Activated T-cell treated with anti-CD3 and anti-CD28 coated beads, Interleukin-2, amount 50 U/mL, for 48 hours (primary cell): ENCODE data around the gene MTPN.

ENCODE experiments used
- DNase-seq, 2 experiments: peaks; one replicate each; pipeline ENCODE4 v3.0.0-alpha.2; 2020

Gene MTPN, protein sequence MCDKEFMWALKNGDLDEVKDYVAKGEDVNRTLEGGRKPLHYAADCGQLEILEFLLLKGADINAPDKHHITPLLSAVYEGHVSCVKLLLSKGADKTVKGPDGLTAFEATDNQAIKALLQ

DNA sequence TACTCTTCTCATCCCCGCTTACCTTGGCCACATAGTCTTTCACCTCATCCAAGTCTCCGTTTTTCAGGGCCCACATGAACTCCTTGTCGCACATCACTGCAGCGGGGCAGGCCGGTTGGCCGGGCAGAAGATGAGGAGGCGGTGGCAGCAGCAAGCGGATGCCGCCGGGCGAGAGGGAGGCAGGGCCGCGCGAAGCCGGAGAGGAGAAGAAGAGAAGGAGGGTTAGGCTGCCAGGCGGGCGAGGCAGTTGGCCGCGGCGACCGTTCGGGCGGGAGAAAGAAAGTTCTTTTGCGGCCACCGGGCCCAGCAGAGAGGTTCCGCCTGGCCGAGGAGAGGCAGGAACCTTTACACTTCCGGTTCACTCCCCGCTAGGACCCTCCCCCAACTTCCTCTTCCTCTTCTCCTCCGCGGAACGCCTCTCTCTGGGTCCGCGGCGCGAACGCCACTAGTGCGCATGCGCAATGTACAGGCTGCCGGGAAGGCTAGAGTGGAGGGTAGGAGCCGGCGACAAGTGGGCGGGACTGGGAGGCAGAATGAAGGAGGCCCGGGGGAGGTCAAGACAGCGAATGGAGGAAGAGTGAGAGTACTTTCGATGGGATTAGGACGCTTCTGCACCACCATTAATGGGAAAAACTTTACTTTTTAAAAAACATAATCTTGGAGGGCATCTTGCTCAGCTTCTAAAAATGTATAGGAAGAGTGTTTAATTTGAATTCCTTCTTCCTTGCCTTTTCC lies at the start of gene MTPN:
Gene MTPN (minus strand): TSS at position 353 of the 735 bp plus-strand sequence. CDS start 259 bp downstream, at position 94.
- DNase-seq: peak; percentile 98

DNA sequence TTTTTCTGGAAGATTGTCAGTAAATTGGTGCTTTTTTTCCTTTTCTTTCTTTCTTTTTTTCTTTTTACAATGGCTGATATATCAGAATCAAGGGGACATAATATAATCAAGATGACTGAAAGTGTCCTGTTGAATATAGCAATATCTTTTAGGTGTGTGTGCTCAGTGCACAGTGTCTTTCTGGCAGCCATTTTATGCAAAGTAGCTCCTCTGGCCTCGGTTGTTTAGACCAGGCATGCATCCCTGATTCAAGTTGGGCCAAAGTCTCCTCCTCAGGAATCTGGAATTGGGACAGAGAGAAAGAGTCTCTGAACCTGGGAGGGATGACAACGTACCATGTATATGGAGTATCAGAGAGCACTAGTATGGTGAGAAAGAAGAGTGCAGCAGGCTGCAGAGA lies 49.0 kb upstream of the MTPN start:
- DNase-seq: no peak

DNA sequence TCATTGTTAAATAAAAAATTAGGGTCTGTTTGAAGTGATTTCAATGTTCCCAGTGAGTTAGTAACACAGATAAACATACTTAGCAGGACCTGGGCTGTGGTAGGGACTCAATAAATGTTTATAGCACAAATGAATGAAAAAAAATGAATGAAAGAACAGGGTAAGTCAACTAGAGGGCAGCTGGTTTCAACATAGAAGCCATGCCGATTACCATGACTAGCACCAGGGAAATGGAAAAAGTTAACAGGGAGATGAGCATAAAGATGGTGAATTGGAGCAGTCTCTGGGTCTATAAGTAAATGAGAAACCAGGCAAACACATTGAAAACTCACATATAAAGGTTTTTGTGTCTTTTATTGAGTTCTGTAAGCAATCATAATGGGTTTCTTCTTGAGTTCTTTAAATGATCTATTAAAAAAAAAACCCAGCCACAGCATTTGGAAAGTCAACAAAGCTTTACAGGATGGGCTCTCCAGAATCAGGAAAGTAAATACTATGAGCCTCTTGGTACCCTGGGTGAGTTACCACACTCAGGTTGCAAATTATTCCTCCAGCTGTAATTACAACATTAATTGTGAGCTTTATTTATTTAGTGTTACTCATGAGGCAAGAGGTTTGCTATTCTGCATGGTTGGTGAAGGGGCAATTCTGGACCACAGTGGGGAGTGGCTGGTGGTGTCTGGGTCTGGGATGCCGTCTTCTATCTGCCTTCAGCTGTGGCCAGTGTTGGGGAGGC lies 46.1 kb upstream of the MTPN start:
- DNase-seq: no peak

DNA sequence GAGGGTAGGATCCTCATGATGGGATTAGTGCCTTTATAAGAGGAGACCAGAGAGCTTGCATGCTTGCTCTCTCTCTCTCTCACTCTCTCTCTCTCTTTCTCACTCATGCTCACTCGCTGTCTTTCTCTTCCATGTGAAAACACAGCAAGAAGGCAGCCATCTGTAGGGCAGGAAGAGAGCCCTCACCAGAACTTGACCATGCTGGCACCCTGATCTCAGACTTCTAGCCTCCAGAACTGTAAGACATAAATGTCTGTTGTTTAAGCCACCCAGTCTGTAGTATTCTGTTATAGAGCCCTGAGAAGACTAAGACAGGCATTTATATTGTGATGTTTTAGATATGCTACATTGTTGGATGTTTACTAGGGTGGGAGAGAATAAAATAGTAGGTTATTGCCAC lies 43.4 kb upstream of the MTPN start:
- DNase-seq: no peak

DNA sequence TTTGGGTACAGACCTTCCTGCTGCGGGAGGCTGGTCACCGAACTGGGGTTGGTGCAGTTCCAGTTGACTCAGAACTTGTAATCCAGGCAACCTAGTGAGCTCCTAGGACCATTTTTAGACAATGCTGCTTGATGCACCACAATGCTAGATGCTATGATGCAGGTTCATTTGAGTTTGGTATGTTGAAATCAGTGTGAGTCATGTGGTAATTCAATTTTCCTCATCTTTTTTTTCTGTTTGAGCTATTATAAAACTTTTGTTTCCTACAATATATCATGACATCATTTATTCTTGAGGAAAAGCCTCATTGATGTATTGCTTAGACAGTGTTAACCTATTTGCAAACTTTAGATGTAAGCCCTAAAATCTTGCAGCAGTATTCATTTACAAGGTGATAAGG lies 40.9 kb upstream of the MTPN start:
- no peak for DNase-seq

DNA sequence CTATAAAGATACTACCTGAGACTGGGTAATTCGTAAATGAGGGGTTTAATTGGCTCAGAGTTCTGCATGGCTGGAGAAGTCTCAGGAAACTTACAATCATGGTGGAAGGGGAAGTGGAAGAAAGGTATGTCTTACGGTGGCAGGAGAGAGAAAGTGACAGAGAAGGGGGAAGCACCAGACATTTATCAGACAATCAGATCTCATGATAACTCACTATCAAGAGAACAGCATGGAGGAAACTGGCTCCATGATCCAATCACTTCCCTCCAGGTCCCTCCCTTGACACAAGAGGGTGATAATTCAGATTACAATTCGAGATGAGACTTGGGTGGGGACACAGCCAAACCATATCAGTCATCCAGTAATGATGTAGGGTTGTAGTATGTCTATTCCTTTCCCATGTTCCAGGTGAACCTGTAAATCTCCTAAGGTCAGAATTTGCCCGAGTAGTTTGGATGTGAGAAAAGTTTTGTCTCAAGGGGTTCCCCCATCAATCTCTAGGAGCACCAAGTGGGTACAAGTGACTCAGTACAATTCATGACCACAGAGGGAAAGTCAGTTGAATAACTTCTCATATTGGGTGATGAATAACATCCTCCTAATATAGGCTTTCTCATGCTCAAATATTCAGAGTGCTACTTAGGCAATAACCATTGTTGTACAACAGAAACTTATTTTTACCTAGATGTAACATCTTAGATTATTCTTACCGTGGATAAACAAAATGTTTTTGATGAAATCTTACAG lies 39.7 kb upstream of the MTPN start:
- DNase-seq: peak; percentile 29 to 31

DNA sequence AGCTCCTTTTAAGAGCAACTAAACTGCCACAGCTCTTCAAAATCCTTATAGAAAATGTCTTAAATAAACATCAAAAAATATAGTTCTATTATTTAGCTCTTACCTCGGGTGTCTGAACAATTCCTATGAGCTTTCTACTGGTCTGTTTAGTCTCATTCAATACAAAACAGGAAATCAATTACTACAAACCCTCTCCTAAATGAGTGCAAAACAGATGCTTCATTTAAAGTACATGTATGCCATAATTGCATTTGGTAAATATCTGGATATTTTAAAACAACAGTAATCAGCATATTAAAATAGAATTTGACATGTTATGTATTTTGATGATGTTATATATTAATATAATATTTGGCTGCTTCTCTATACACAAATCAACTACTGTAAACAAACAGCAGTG lies 38.5 kb upstream of the MTPN start:
- DNase-seq: no peak

DNA sequence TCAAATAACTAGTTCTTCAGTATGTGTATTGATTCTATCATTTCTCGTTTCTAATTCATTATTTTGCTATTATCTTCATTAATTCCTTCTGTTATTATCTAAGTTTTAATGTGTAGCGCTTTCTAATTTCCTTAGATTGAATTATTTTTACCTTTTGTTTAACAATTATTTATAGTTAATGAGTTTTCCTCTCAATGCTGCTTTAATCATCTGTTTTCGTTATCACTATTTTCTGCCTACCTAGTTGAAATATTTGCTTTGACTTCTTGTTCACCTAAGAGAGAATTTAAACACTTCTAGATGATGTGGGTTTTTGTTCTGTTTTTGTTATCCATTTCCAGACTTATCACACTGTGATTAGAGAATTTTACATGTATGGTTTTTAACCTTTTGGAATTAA lies 37.5 kb upstream of the MTPN start:
- no peak for DNase-seq

DNA sequence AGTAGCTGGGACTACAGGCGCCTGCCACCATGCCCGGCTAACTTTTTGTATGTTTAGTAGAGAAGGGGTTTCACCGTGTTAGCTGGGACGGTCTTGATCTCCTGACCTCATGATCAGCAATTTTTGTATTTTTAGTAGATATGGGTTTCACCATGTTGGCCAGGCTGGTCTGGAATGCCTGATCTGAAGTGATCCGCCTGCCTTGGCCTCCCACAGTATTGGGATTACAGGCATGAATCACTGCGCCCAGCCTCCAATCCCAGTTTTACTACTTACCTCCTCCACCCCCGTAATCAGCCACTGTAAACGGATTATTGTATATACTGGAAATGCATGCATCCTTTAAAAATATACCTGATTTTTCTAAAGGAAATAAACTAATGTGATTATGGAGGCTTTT lies 35.1 kb upstream of the MTPN start:
- DNase-seq: no peak

DNA sequence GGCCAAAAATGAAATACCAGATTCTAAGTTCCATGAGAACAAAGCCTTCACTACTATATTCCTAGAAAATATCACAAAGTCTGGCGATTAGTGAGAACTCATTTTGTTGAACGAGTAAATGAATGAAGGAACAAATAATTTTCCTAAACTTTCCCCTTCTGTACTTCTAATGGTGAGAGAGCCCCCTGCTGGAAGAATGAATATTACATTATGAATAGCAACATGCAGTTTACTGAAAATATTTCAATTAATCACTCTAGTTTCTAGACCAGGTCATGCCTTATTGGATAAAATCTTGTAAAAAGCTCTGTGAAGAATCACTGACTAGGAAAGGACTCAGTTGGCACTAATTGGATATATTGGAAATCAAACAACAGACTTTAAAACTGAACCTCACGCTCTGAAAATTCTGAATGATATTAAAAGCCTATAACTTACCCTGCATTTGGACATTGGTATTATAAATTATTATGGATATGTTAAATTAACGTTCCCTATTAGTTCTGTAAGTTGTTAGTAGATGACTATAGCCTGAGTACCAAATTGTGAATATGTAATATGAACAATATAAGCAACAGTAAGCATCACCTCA lies 32.4 kb upstream of the MTPN start:
- no peak for DNase-seq

DNA sequence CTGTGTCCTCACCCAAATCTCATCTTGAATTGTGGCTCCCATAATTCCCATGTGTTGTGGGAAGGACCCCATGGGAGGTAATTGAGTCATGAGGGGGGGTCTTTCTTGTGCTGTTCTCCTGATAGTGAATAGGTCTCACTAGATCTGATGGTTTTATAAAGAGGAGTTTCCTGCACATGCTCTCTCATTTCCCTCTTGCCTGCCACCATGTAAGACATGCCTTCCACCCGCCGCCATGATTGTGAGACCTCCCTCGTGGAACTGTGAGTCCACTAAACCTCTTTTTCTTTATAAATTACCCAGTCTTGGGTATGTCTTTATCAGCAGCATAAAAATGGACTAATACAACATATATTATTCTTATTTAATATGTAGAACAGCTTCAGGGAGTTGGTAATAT lies 29.0 kb upstream of the MTPN start:
- no peak for DNase-seq

DNA sequence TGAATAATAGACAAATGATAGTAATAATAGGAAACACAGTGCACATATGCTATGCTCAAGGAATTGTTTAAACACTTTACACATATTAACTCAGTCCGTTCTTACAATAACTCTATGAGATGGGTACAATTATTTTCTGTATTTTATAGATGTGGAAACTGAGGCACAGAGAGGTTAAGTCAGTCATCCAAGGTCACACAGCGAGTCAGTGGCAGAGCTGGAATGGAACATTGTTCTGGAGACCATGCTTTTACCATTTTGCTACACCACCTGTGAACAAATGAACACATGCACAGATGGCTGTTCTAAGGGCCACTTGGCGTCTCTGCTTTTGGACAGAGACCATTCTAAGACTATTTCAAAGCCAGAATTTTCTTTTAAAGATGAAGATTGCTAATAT lies 26.9 kb upstream of the MTPN start:
- DNase-seq: no peak

DNA sequence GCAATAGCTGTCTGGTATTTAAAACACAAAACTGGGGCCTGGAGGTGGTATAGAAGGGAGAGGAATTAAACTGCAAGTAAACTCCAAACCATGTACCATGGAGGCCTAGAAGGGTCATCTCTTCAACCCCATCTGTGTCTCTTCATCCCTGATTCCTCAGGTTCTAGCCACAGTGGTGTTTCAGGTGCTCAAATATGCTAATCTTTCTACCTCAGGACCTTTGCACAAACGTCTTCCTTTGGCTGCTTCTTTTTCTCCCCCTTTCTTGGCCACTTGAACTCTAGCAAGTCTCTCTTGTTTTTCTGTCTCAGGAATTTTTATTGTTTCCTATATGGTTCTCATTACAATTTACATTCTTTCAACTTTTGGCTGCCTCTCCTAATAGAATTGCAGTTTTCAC lies 25.6 kb upstream of the MTPN start:
- DNase-seq: no peak

DNA sequence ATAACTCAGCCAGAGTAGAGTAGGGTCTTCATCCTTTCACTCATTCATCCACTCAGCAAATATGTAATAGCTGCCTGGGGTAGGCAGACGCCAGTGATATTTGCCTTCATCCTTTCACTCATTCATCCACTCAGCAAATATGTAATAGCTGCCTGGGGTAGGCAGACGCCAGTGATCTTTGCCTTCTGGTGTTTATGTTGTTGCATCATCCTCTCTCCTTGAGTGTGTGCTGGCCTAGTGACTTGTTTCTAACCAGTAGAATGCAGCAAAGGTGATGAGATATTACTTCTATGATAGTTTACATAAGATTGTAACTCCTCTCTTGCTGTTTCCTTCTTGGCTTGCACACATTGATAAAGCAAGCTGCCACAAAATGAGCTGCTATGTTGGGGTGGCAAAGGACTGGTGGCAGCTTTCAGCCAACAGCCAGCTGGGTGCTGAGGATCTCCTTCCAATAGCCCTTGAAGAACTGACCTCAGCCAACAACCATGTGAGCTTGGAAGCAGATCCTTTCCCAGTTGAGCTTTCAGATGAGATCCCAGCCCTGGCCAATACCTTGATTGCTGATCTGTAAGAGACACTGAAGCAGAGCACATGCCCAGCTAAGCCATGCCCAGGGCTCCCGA lies 23.2 kb upstream of the MTPN start:
- no peak for DNase-seq

DNA sequence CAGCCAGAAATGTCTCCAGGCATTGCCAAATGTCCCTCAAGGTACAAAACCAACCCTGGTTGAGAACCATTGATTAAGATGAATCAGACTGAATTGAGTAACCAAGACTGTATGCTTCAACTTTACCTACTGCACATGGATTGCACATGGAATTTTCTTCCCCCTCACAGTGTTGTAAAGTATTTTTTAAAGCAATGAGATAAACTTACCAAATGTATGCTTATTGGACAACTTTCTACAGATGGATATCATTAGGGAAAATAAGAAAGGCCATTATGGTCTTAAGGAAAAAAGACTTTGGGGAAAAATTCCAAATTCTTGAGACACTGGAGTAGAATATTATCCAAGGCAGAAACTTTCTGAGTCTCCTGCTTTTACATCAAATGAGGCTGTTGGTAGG lies 20.9 kb upstream of the MTPN start:
- DNase-seq: no peak

DNA sequence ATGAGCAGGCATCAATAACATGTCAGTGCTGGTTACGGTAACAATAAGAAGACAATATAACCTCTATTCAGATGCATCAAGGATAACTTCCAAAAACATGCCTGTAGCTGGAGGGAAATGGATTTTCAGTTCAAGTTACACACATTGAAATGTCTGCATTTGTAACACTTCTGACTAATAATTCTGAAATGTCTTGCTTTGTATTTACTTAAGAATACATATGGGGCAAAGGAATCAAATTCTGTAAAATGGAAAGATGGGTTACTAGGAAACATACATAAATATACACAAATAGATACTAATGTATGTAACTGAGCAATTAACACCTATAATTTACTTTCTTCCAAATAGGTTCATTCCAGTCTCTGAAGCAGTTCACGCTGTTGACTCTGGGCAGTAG lies 18.6 kb upstream of the MTPN start:
- DNase-seq: no peak

DNA sequence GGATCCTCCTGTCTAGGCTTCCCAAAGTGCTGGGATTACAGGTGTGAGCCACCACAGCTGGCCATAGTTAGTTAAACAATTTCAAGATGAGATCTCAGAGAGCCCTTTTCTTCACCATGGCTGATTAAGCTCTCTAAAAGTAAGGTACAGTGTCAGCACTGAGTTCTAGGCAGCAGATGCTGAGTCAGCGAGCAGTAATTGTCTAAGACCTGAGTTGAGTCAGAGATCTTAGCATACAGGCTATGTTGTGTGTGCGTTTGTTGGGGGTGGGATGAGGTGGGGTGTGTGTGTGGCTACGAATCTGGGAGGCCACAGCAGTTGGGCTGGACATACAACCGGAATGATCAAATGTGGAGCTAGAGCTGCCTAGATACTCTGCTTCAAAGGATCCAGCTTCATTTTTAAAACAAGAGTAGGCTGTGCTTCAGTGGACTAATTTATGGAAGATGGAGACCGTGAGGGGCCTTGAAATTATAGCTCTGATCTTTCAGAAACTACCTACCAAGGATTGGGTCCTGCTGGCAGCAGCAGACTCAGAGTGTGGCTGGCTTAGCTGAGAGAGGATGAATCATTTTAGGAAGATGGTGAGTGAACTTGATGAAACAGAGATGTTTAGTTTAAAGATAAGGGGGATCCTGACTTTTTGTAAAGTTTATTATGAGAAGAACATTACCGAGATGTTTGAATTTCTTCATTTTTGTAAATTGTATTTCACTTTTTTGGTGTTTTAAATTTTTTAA lies 17.5 kb upstream of the MTPN start:
- DNase-seq: peak in 1 of 2 experiments; percentile 39

DNA sequence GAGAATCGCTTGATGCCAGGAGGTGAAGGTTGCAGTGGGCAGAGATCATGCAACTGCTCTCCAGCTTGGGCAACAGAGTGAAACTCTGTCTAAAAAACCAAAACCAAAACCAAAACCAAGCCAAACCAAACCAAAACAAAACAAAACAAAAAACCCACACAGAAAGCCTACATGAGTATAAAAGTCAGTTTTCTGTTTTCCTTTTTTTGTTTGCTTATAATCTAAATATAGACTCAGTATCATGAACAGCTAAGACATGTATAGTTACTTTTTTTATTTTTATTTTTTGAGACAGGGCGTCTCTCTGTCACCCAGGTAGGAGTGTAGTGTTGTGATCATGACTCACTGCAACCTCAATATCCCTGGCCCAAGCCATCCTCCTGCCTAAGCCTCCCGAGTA lies 16.8 kb upstream of the MTPN start:
- DNase-seq: no peak

DNA sequence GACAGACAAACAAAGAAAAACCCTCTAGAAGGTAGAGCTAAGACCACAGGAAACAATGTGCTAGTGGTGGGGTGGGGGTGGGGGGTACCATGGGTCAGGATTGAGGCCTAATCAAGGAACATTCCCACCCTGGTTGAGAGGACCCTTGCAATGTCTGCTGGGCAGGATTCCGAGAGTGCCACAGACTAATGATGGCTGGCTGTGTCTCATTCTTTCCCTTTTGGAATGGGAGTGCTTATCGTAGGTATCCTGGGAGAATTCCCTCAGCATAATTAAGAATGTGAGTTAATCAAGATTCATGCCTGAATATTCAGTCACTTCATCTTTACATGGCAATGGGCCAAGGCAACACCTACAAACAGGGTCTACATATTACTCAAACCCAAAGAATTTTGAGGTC lies 14.7 kb upstream of the MTPN start:
- DNase-seq: no peak

DNA sequence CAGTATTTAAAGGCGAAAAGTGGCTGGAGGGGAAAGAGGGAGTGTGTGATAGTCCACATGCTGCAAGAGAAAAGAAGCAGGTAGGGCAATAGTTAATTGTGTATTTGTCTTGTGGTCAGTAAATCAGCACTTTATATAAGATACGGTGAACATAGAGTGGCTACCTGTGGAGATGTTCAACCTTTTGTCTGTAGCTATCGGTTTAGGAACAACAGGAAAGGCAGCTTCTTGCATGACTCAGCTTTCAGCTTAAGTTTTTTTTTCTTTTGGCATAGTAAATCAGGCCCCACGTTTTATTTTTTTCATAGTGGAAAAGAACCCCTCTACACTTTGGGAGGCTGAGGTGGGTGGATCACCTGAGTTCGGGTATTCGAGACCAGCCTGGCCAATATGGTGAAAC lies 14.2 kb upstream of the MTPN start:
- DNase-seq: no peak

DNA sequence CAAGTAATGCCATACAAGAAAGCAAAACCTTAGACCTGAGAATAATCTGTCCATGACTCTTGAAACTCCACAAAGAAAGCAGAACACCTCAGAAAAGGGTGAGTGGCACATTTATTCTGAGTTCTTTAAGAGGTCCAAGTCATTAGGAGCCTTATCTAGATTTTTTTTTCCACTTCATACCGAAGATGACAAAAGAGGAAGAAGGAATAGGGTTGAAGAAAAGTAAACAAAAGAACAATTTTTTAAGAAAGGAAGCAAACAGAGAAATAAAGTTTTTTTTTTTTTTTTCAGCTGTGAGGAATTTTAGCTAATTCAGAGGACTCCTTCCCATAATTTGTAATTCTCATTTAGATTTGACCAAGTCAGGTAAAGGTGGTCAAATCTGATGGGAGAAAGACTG lies 13.1 kb upstream of the MTPN start:
- DNase-seq: no peak
